SU-DHL-6 (cell line): ENCODE data around the gene MCM3.

Source experiments
- H2AFZ ChIP-seq: fragments of 200-600 bp; sonication (generic); 2 replicates; pipeline ENCODE4 v1.6.1; 2014; ENCODE audit warnings: low read depth, mild to moderate bottlenecking, moderate library complexity, mixed read lengths, antibody characterized with exemption, low read length; ENCODE audit not compliant: severe bottlenecking
- H3F3A ChIP-seq: fragments of 200-600 bp; shearing (Covaris generic); 2 replicates; pipeline ENCODE4 v1.6.0; 2016; ENCODE audit warnings: antibody characterized with exemption, mild to moderate bottlenecking; ENCODE audit not compliant: insufficient read depth
- H3K27ac ChIP-seq: fragments of 200-600 bp; sonication (generic); 2 replicates; pipeline ENCODE4 v1.5.1; 2016; ENCODE audit warnings: low read depth, mild to moderate bottlenecking, low read length, moderate library complexity, mixed read lengths
- H3K27me3 ChIP-seq: fragments of 200-600 bp; sonication (generic), shearing (Covaris generic); 2 replicates; pipeline ENCODE4 v1.6.0; 2014; ENCODE audit warnings: mild to moderate bottlenecking, low read length
- H3K36me3 ChIP-seq: fragments of 200-600 bp; sonication (generic); 2 replicates; pipeline ENCODE4 v1.6.1; 2014; ENCODE audit warnings: mild to moderate bottlenecking, low read length, mixed read lengths
- H3K4me2 ChIP-seq: fragments of 300-600, 200-600 bp; shearing (Covaris generic), sonication (generic); 2 replicates; pipeline ENCODE4 v1.6.0; 2014; ENCODE audit warnings: low read length, low read depth, mild to moderate bottlenecking; ENCODE audit not compliant: poor library complexity, severe bottlenecking
- H3K4me3 ChIP-seq: fragments of 200-600 bp; sonication (generic); 2 replicates; pipeline ENCODE4 v1.5.1; 2014; ENCODE audit warnings: antibody characterized with exemption, low read length, mild to moderate bottlenecking, mixed read lengths; ENCODE audit not compliant: insufficient read depth, poor library complexity, severe bottlenecking
- H3K79me2 ChIP-seq: fragments of 200-600 bp; sonication (generic); 2 replicates; pipeline ENCODE4 v1.6.1; 2014; ENCODE audit warnings: mild to moderate bottlenecking, low read length, moderate library complexity; ENCODE audit not compliant: insufficient read depth
- H3K9ac ChIP-seq: fragments of 200-600 bp; sonication (generic); 2 replicates; pipeline ENCODE4 v1.7.0; 2014; ENCODE audit warnings: mild to moderate bottlenecking, low read length
- H3K9me2 ChIP-seq: fragments of 200-600 bp; sonication (generic); replicated peaks from 2 replicates; pipeline ENCODE4 v1.6.1; 2014; ENCODE audit warnings: low read length; ENCODE audit not compliant: insufficient read depth
- H3K9me3 ChIP-seq: fragments of 200-600 bp; sonication (generic); 2 replicates; pipeline ENCODE4 v1.6.1; 2014; ENCODE audit warnings: low read length, mixed read lengths; ENCODE audit not compliant: insufficient read depth
- H4K20me1 ChIP-seq: fragments of 200-600 bp; sonication (generic); 2 replicates; pipeline ENCODE4 v1.6.1; 2014; ENCODE audit warnings: low read depth, mild to moderate bottlenecking, antibody characterized with exemption, low read length, moderate library complexity, mixed read lengths
- EZH2phosphoT487 ChIP-seq: fragments of 200-600 bp; sonication (generic), shearing (Covaris generic); conservative IDR thresholded peaks from 2 replicates; pipeline ENCODE4 v1.6.1; 2018; ENCODE audit warnings: mild to moderate bottlenecking, antibody characterized with exemption, low read length, moderate library complexity, mixed read lengths
- TF ChIP-seq, protein P1 (sequence below): fragments of 200-600 bp; sonication (generic); IDR thresholded peaks from one replicate; pipeline ENCODE4 v1.5.1; 2017; ENCODE audit warnings: antibody characterized with exemption, mild to moderate bottlenecking, low read length, moderate library complexity; ENCODE audit not compliant: insufficient read depth, poor library complexity, severe bottlenecking

The MCM3 gene

GRCh38 chr6:52328729-52329128, 44.2 kb upstream of the MCM3 start:
- Histone ChIP-seq H3K4me3 (no peak overlapping the region), H3F3A (no peaks in the 10 kb centered on the region), H3K79me2 (no peaks in the 10 kb centered on the region), H3K27me3 (no peaks in the 10 kb centered on the region), H4K20me1 (no peaks in the 10 kb centered on the region), H3K9me3 (no peaks in the 10 kb centered on the region), H3K9me2 (no peaks in the 10 kb centered on the region), H3K9ac (no peak overlapping the region), H3K4me2 (no peak overlapping the region), H3K27ac (no peak overlapping the region), H3K36me3 (no peaks in the 10 kb centered on the region), H2AFZ (no peak overlapping the region)
- TF ChIP-seq, protein P1, sequence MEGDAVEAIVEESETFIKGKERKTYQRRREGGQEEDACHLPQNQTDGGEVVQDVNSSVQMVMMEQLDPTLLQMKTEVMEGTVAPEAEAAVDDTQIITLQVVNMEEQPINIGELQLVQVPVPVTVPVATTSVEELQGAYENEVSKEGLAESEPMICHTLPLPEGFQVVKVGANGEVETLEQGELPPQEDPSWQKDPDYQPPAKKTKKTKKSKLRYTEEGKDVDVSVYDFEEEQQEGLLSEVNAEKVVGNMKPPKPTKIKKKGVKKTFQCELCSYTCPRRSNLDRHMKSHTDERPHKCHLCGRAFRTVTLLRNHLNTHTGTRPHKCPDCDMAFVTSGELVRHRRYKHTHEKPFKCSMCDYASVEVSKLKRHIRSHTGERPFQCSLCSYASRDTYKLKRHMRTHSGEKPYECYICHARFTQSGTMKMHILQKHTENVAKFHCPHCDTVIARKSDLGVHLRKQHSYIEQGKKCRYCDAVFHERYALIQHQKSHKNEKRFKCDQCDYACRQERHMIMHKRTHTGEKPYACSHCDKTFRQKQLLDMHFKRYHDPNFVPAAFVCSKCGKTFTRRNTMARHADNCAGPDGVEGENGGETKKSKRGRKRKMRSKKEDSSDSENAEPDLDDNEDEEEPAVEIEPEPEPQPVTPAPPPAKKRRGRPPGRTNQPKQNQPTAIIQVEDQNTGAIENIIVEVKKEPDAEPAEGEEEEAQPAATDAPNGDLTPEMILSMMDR, result no peak

DNA sequence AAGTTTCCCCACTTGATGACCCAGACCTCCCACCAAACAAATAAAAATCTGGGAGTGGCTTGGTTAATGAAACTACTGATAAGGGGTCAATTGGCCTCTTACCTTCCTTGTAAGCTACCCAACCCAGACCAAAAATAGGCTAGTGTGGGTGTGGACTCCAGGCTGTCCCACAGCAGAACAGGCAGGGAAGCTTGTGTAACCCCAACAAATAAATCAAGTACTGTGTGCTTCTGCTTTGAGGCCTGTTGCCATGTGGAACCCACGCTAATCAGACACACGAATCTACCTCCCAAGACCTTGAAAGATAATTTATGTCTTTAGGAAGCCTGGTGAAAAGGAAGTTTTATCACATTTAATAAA, 43.7 kb upstream of the MCM3 start:
- no peaks in the 10 kb centered on the region for H4K20me1 ChIP-seq
- no peak overlapping the region for H3K27ac ChIP-seq
- H3K9me3 ChIP-seq, result no peaks in the 10 kb centered on the region
- no peaks in the 10 kb centered on the region for H3K27me3 ChIP-seq
- no peak overlapping the region for H3K4me3 ChIP-seq
- no peak for TF ChIP-seq EZH2phosphoT487
- no peak overlapping the region for H3K9ac ChIP-seq
- H3K36me3 ChIP-seq, result no peaks in the 10 kb centered on the region
- no peaks in the 10 kb centered on the region for H3K79me2 ChIP-seq
- no peaks in the 10 kb centered on the region for H3K9me2 ChIP-seq
- no peaks in the 10 kb centered on the region for H3F3A ChIP-seq
- no peak overlapping the region for H2AFZ ChIP-seq
- no peak overlapping the region for H3K4me2 ChIP-seq

DNA sequence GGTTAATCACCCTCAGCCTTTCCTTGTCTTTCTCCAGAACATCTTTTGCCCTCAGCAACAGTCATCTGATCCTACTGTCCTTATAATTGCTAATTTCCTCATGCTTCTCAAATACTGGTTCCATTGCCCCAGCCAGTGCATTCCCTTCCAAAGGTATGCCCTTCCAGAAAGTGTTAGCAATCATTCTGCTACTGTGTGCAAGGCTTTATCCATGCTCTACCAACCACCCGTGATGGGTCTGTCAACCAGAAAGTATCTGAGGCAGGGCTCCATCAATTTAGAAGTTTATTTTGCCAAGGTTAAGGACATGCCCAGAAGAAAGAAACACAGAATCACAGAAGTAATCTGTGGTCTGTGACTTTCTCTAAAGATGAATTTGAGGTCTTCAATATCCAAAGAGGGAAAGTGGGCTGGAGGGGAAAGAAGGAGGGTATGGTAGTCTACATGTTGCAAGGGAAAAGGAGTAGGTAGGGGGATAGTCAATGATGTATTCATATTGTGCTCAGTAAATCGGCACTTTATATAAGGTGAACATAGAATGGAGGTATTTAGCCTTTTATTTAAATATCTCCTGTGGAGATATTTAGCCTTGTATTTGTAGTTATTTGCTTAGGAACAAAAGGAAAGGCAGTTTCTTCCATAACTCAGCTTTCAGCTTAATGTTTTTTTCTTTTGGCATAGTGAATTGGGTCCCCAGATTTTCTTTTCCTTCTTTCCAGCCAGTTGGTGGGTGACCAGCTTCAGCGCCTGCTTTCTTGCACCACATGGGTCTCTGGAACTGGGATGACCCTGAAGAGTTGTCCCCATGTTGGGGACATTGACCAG, 42.2 kb upstream of the MCM3 start:
- Histone ChIP-seq H3K27ac (no peak overlapping the region), H3K9ac (no peak overlapping the region), H4K20me1 (no peaks in the 10 kb centered on the region), H3K36me3 (no peaks in the 10 kb centered on the region), H3F3A (no peaks in the 10 kb centered on the region), H2AFZ (no peak overlapping the region), H3K4me2 (no peak overlapping the region), H3K79me2 (no peaks in the 10 kb centered on the region), H3K27me3 (no peaks in the 10 kb centered on the region), H3K4me3 (no peak overlapping the region), H3K9me3 (no peaks in the 10 kb centered on the region), H3K9me2 (no peaks in the 10 kb centered on the region)
- TF ChIP-seq EZH2phosphoT487, result no peak
- TF ChIP-seq, protein P1, result no peak

- TF ChIP-seq EZH2phosphoT487, result no peak
- TF ChIP-seq, protein P1, result no peak
- no peak overlapping the region for H2AFZ ChIP-seq
- H3K79me2 ChIP-seq, result no peaks in the 10 kb centered on the region
- H3F3A ChIP-seq, result no peaks in the 10 kb centered on the region
- no peaks in the 10 kb centered on the region for H3K36me3 ChIP-seq
- H3K27ac ChIP-seq, result no peak overlapping the region
- no peak overlapping the region for H3K4me3 ChIP-seq
- no peaks in the 10 kb centered on the region for H3K9me2 ChIP-seq
- H3K9me3 ChIP-seq, result no peaks in the 10 kb centered on the region
- no peaks in the 10 kb centered on the region for H4K20me1 ChIP-seq
- no peaks in the 10 kb centered on the region for H3K27me3 ChIP-seq
- H3K4me2 ChIP-seq, result no peak overlapping the region
- H3K9ac ChIP-seq, result no peak overlapping the region
These were observed 41.3 kb upstream of the MCM3 start for GRCh38 chr6:52325695-52326471.
